ENCODE measurements around the gene ATP9B.

ATP9B gene

DNA sequence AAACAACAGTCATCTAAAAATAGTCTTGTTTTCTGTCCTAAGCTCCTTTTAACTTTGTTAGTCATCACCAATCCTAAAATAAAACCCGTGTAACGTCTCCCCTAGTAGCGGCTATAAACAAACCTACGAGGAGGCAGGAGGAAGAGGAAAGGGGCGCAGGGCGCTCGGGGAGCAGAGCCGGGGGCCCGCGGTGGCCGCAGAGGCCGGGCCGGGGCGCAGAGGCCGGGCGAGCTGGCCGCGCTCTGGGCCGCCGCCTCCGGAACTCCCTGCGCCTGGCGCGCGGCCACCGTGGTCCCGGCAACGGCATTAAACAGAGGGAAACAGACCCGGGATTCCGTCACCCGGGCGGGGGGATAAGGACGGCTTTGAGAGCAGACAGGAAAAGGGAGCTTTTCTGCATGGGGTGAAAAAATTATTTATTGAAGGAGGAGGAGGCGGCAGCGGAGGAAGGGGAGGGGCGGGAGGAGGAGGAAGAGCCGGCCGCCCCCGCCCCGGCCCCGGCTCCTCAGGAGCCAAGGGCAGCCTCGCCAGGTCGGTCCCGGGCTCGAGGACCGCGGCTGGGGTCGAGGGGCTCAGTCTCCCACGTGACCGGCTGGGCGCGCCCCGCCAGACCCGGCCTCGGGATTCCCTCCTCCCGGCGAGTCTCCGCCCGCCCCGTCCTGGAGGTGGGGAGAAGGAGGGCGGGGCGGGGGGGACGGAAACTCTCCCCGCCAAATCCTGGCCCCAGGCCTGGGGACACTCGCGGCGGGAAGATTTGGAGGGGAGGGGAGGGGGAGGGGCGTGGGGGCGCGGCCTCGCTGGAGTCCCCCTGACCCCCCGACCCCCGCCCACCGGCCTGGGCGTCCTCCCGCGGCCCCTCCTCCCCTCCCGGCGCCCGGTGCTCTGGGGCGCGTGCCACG is 324.7 kb downstream of the ATP9B start (continued):
- TF ChIP-seq ZNF211 (tag by site-specific recombination; IDR thresholded peaks at IDR 0.05; ENCODE audit: low read depth) (no peak), HOXD13 (CRISPR knock-in tag; IDR thresholded peaks at IDR 0.05; ENCODE audit: borderline replicate concordance) (no peak), GLI4 (tag by site-specific recombination; IDR thresholded peaks at IDR 0.05) (no peak), ZXDB (tag by site-specific recombination; IDR thresholded peaks at IDR 0.05) (peak; percentile 39), ZFP41 (tag by site-specific recombination; IDR thresholded peaks at IDR 0.05; ENCODE audit: borderline replicate concordance) (no peak), ZNF324 (tag by site-specific recombination; IDR thresholded peaks at IDR 0.05) (no peak), ZNF239 (tag by site-specific recombination; IDR thresholded peaks at IDR 0.05) (no peak), EGR2 (tag by site-specific recombination; IDR thresholded peaks at IDR 0.05; ENCODE audit: low read depth) (peak; percentile 54; the same call in 1 of the 2 replicates), ZBTB8A (tag by site-specific recombination; IDR thresholded peaks at IDR 0.05) (no peak), ZNF426 (tag by site-specific recombination; IDR thresholded peaks at IDR 0.05) (no peak), ZIC2 (tag by site-specific recombination; IDR thresholded peaks at IDR 0.05) (no peak), ZNF132 (tag by site-specific recombination; IDR thresholded peaks at IDR 0.05; ENCODE audit: borderline replicate concordance) (no peak), ZNF416 (tag by site-specific recombination; IDR thresholded peaks at IDR 0.05) (no peak), KLF8 (tag by site-specific recombination; IDR thresholded peaks at IDR 0.05) (peak; percentile 74), KLF10 (tag by site-specific recombination; IDR thresholded peaks at IDR 0.05) (no peak), ZFP37 (tag by site-specific recombination; IDR thresholded peaks at IDR 0.05) (no peak), ZNF2 (tag by site-specific recombination; IDR thresholded peaks at IDR 0.05) (no peak), ZNF37A (tag by site-specific recombination; IDR thresholded peaks at IDR 0.05) (no peak), ZNF624 (tag by site-specific recombination; IDR thresholded peaks at IDR 0.05) (no peak), ZNF830 (tag by site-specific recombination; IDR thresholded peaks at IDR 0.05; ENCODE audit: low read depth) (no peak), ZNF133 (tag by site-specific recombination; IDR thresholded peaks at IDR 0.05) (no peak), MEIS1 (CRISPR knock-in tag; IDR thresholded peaks at IDR 0.05; ENCODE audit: borderline replicate concordance) (no peak), ZEB2 (tag by site-specific recombination; IDR thresholded peaks at IDR 0.05) (no peak), ZNF221 (tag by site-specific recombination; IDR thresholded peaks at IDR 0.05; ENCODE audit: borderline replicate concordance) (no peak), KLF16 (tag by site-specific recombination; IDR thresholded peaks at IDR 0.05) (0 out of 2 replicates have a peak, but pooled peaks have one; percentile 20), ZNF404 (tag by site-specific recombination; IDR thresholded peaks at IDR 0.05) (no peak), ZNF837 (tag by site-specific recombination; IDR thresholded peaks at IDR 0.05) (no peak), ZNF544 (tag by site-specific recombination; IDR thresholded peaks at IDR 0.05) (no peak), ZNF777 (tag by site-specific recombination; IDR thresholded peaks at IDR 0.05; ENCODE audit: borderline replicate concordance) (no peak), OVOL3 (tag by site-specific recombination; IDR thresholded peaks at IDR 0.05) (no peak), ZNF114 (tag by site-specific recombination; IDR thresholded peaks at IDR 0.05) (no peak), ZBTB1 (tag by site-specific recombination; IDR thresholded peaks at IDR 0.05) (no peak), ZNF146 (tag by site-specific recombination; IDR thresholded peaks at IDR 0.05) (no peak)
- TF ChIP-seq, protein P1, sequence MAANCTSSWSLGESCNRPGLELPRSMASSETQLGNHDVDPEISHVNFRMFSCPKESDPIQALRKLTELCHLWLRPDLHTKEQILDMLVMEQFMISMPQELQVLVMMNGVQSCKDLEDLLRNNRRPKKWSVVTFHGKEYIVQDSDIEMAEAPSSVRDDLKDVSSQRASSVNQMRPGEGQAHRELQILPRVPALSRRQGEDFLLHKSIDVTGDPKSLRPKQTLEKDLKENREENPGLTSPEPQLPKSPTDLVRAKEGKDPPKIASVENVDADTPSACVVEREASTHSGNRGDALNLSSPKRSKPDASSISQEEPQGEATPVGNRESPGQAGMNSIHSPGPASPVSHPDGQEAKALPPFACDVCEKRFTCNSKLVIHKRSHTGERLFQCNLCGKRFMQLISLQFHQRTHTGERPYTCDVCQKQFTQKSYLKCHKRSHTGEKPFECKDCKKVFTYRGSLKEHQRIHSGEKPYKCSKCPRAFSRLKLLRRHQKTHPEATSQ (tag by site-specific recombination; IDR thresholded peaks at IDR 0.05) = no peak
- TF ChIP-seq, protein P2, sequence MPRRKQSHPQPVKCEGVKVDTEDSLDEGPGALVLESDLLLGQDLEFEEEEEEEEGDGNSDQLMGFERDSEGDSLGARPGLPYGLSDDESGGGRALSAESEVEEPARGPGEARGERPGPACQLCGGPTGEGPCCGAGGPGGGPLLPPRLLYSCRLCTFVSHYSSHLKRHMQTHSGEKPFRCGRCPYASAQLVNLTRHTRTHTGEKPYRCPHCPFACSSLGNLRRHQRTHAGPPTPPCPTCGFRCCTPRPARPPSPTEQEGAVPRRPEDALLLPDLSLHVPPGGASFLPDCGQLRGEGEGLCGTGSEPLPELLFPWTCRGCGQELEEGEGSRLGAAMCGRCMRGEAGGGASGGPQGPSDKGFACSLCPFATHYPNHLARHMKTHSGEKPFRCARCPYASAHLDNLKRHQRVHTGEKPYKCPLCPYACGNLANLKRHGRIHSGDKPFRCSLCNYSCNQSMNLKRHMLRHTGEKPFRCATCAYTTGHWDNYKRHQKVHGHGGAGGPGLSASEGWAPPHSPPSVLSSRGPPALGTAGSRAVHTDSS (tag by site-specific recombination; IDR thresholded peaks at IDR 0.05) = peak; percentile 84
- TF ChIP-seq, protein P3, sequence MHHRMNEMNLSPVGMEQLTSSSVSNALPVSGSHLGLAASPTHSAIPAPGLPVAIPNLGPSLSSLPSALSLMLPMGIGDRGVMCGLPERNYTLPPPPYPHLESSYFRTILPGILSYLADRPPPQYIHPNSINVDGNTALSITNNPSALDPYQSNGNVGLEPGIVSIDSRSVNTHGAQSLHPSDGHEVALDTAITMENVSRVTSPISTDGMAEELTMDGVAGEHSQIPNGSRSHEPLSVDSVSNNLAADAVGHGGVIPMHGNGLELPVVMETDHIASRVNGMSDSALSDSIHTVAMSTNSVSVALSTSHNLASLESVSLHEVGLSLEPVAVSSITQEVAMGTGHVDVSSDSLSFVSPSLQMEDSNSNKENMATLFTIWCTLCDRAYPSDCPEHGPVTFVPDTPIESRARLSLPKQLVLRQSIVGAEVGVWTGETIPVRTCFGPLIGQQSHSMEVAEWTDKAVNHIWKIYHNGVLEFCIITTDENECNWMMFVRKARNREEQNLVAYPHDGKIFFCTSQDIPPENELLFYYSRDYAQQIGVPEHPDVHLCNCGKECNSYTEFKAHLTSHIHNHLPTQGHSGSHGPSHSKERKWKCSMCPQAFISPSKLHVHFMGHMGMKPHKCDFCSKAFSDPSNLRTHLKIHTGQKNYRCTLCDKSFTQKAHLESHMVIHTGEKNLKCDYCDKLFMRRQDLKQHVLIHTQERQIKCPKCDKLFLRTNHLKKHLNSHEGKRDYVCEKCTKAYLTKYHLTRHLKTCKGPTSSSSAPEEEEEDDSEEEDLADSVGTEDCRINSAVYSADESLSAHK (tag by site-specific recombination; IDR thresholded peaks at IDR 0.05) = 0 out of 2 replicates have a peak, but pooled peaks have one; percentile 38
- TF ChIP-seq, protein P4, sequence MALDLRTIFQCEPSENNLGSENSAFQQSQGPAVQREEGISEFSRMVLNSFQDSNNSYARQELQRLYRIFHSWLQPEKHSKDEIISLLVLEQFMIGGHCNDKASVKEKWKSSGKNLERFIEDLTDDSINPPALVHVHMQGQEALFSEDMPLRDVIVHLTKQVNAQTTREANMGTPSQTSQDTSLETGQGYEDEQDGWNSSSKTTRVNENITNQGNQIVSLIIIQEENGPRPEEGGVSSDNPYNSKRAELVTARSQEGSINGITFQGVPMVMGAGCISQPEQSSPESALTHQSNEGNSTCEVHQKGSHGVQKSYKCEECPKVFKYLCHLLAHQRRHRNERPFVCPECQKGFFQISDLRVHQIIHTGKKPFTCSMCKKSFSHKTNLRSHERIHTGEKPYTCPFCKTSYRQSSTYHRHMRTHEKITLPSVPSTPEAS (tag by site-specific recombination; IDR thresholded peaks at IDR 0.05) = no peak

All from HEK293 (cell line).